H9 (cell line): ENCODE results near the gene GABPB2. TPM values are rescaled to one million over a fixed set of nuclear protein-coding genes. Genes with fewer than 3 reads are reported as not detected.

ENCODE experiments used
- DNase-seq: peaks from one replicate; pipeline ENCODE4 v3.0.0-alpha.2; 2017
- H2AFZ ChIP-seq: one replicate; pipeline ENCODE4 v1.6.1; 2013; ENCODE audit warnings: mild to moderate bottlenecking, low read length, control low read depth, moderate library complexity
- H2AK5ac ChIP-seq: 2 replicates; pipeline ENCODE4 v1.6.1; 2013; ENCODE audit warnings: low read length, control low read depth, mixed read lengths; ENCODE audit not compliant: insufficient read length
- H2BK120ac ChIP-seq: one replicate; pipeline ENCODE4 v1.6.1; 2013; ENCODE audit warnings: low read depth, mild to moderate bottlenecking, low read length, control low read depth, inconsistent platforms; ENCODE audit not compliant: poor library complexity, severe bottlenecking
- H2BK12ac ChIP-seq: 2 replicates; pipeline ENCODE4 v1.6.1; 2013; ENCODE audit warnings: low read length, control low read depth, mixed read lengths, low read depth; ENCODE audit not compliant: insufficient read length
- H2BK15ac ChIP-seq: 2 replicates; pipeline ENCODE4 v1.6.1; 2013; ENCODE audit warnings: low read depth, low read length, control low read depth
- H2BK20ac ChIP-seq: one replicate; pipeline ENCODE4 v1.6.1; 2013; ENCODE audit warnings: low read depth, mild to moderate bottlenecking, low read length, control low read depth, inconsistent platforms; ENCODE audit not compliant: poor library complexity, severe bottlenecking
- H2BK5ac ChIP-seq: 2 replicates; pipeline ENCODE4 v1.6.1; 2013; ENCODE audit warnings: low read length, control low read depth, mixed read lengths; ENCODE audit not compliant: insufficient read length
- H3K14ac ChIP-seq: 2 replicates; pipeline ENCODE4 v1.6.1; 2013; ENCODE audit warnings: low read length, control low read depth; ENCODE audit not compliant: insufficient read depth
- H3K18ac ChIP-seq: 2 replicates; pipeline ENCODE4 v1.6.1; 2013; ENCODE audit warnings: low read depth, mild to moderate bottlenecking, mixed read lengths, low read length, control low read depth; ENCODE audit not compliant: insufficient read length
- H3K23ac ChIP-seq: 2 replicates; pipeline ENCODE4 v1.6.1; 2013; ENCODE audit warnings: low read length, control low read depth, mixed read lengths, low read depth; ENCODE audit not compliant: insufficient read length
- H3K23me2 ChIP-seq: 2 replicates; pipeline ENCODE4 v1.6.1; 2013; ENCODE audit warnings: low read depth, mild to moderate bottlenecking, mixed read lengths, low read length, control low read depth; ENCODE audit not compliant: insufficient read length, poor library complexity, severe bottlenecking
- H3K27ac ChIP-seq: 2 replicates; pipeline ENCODE4 v1.5.1; 2013; ENCODE audit warnings: low read length, control low read depth, mixed read lengths, low read depth; ENCODE audit not compliant: insufficient read length
- H3K27me3 ChIP-seq: 2 replicates; pipeline ENCODE4 v1.6.1; 2013; ENCODE audit warnings: low read length, control low read depth, inconsistent platforms; ENCODE audit not compliant: insufficient read depth
- H3K4ac ChIP-seq: 2 replicates; pipeline ENCODE4 v1.6.1; 2013; ENCODE audit warnings: low read depth, mild to moderate bottlenecking, control low read depth, inconsistent platforms, low read length, moderate library complexity
- H3K4me1 ChIP-seq: 2 replicates; pipeline ENCODE4 v1.6.1; 2013; ENCODE audit warnings: low read length, control low read depth, inconsistent platforms; ENCODE audit not compliant: insufficient read depth
- H3K4me2 ChIP-seq: 2 replicates; pipeline ENCODE4 v1.6.1; 2013; ENCODE audit warnings: low read length, control low read depth, mixed read lengths; ENCODE audit not compliant: insufficient read length, insufficient read depth
- H3K56ac ChIP-seq: 2 replicates; pipeline ENCODE4 v1.6.1; 2013; ENCODE audit warnings: low read depth, mild to moderate bottlenecking, mixed read lengths, low read length, control low read depth; ENCODE audit not compliant: insufficient read length
- H3K79me1 ChIP-seq: 2 replicates; pipeline ENCODE4 v1.6.1; 2013; ENCODE audit warnings: low read depth, mild to moderate bottlenecking, moderate library complexity, low read length, control low read depth, inconsistent platforms; ENCODE audit not compliant: insufficient read depth, poor library complexity, severe bottlenecking
- H3K79me2 ChIP-seq: 2 replicates; pipeline ENCODE4 v1.6.1; 2013; ENCODE audit warnings: low read length, control low read depth, inconsistent platforms; ENCODE audit not compliant: insufficient read depth
- H3K9ac ChIP-seq: 2 replicates; pipeline ENCODE4 v1.6.1; 2013; ENCODE audit warnings: low read length, control low read depth, mixed read lengths; ENCODE audit not compliant: insufficient read length; ENCODE audit errors: extremely low read depth
- H3K9me3 ChIP-seq: one replicate; pipeline ENCODE4 v1.6.1; 2013; ENCODE audit warnings: low read depth, low read length, inconsistent platforms; ENCODE audit not compliant: control insufficient read depth
- H3T11ph ChIP-seq: one replicate; pipeline ENCODE4 v1.6.1; 2013; ENCODE audit warnings: mild to moderate bottlenecking, low read length, control low read depth, inconsistent platforms
- H4K20me1 ChIP-seq: one replicate; pipeline ENCODE4 v1.6.1; 2013; ENCODE audit not compliant: control insufficient read depth, insufficient read length, insufficient read depth
- H4K5ac ChIP-seq: 2 replicates; pipeline ENCODE4 v1.6.1; 2013; ENCODE audit warnings: low read depth, mild to moderate bottlenecking, mixed read lengths, low read length, control low read depth; ENCODE audit not compliant: insufficient read length
- H4K8ac ChIP-seq: replicated peaks from 2 replicates; pipeline ENCODE4 v1.6.1; 2013; ENCODE audit warnings: low read length, control low read depth, mixed read lengths, low read depth; ENCODE audit not compliant: insufficient read length
- H4K91ac ChIP-seq: 2 replicates; pipeline ENCODE4 v1.6.1; 2013; ENCODE audit warnings: low read depth, mild to moderate bottlenecking, moderate library complexity, mixed read lengths, low read length, control low read depth; ENCODE audit not compliant: insufficient read length
- H3K27ac Mint-ChIP-seq, 3 experiments: 2 replicates in 2 of 3; 3 replicates in 1 of 3; pipeline ENCODE4 v1.8.0; 2020 to 2021; ENCODE audit warnings: mixed read lengths in 3 of 3, mild to moderate bottlenecking in 1 of 3, moderate library complexity in 1 of 3
- H3K27me3 Mint-ChIP-seq: 2 replicates; pipeline ENCODE4 v1.8.0; 2021; ENCODE audit warnings: low read depth, mild to moderate bottlenecking, moderate library complexity, mixed read lengths
- H3K36me3 Mint-ChIP-seq, 3 experiments: 2 replicates in 2 of 3; 3 replicates in 1 of 3; pipeline ENCODE4 v1.8.0; 2020 to 2021; ENCODE audit warnings: low read depth in 3 of 3, mixed read lengths in 3 of 3; ENCODE audit not compliant: insufficient read depth in 1 of 3
- H3K4me1 Mint-ChIP-seq, 2 experiments: 2 replicates each; pipeline ENCODE4 v1.8.0; 2020; ENCODE audit warnings: mixed read lengths in 2 of 2
- H3K4me3 Mint-ChIP-seq, 2 experiments: 2 replicates in 1 of 2; 3 replicates in 1 of 2; pipeline ENCODE4 v1.8.0; 2020 to 2021; ENCODE audit warnings: mild to moderate bottlenecking in 2 of 2, mixed read lengths in 2 of 2, moderate library complexity in 1 of 2
- H3K9me3 Mint-ChIP-seq, 2 experiments: 2 replicates in 1 of 2; 3 replicates in 1 of 2; pipeline ENCODE4 v1.8.0; 2020; ENCODE audit warnings: mild to moderate bottlenecking in 2 of 2, mixed read lengths in 2 of 2, moderate library complexity in 1 of 2
- total RNA-seq: library from RNA; stranded (reverse); gene quantifications from 2 replicates; pipeline ENCODE4 v1.2.1, GENCODE V29; 2021
- TF ChIP-seq, protein P1 (sequence below): fragments of 200-600 bp; sonication (generic); conservative IDR thresholded peaks from 3 replicates; pipeline ENCODE4 v1.8.0; 2021; ENCODE audit warnings: antibody characterized with exemption, mild to moderate bottlenecking

The GABPB2 gene
- total RNA-seq, 1 experiment from 2014 or later: 4.1 TPM

DNA sequence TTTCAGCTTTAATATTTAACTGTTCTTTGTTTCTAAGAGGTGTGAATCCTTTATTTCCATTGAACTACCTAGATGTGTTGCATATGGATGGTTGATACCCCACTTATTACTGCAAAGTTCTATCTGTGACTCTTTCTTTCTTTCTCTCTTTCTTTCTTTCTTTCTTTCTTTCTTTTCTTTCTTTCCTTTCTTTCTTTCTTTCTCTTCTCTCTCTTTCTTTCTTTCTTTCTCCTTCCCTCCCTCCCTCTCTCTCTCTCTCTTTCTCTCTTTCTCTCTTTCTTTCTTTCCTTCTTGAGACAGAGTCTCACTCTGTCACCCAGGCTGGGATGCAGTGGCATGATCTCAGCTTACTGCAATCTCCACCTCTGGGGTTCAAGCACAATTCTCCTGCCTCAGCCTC lies 34.1 kb downstream of the GABPB2 start:
- no peaks in the 10 kb centered on the region for H3K4me1 ChIP-seq
- H3K4me2 ChIP-seq: no peak overlapping the region
- H2BK12ac ChIP-seq: no peak overlapping the region
- no peak overlapping the region for H3K27ac ChIP-seq
- H3T11ph ChIP-seq: no peak overlapping the region
- H3K9me3 ChIP-seq: no peaks in the 10 kb centered on the region
- H3K79me1 ChIP-seq: no peaks in the 10 kb centered on the region
- no peak overlapping the region for H3K23ac ChIP-seq
- no peak overlapping the region for H2BK20ac ChIP-seq
- no peak overlapping the region for H3K4ac ChIP-seq
- H3K27me3 ChIP-seq: no peaks in the 10 kb centered on the region
- Mint-ChIP-seq H3K4me1 (no peaks in the 10 kb centered on the region), H3K27ac (no peak overlapping the region; a peak in 1 of 7 replicates), H3K27me3 (no peaks in the 10 kb centered on the region), H3K4me3 (no peak overlapping the region), H3K9me3 (no peaks in the 10 kb centered on the region), H3K36me3 (no peaks in the 10 kb centered on the region)
- no peak for DNase-seq
- H2AFZ ChIP-seq: no peak overlapping the region
- no peak overlapping the region for H3K14ac ChIP-seq
- H4K8ac ChIP-seq: no peak overlapping the region
- H2BK120ac ChIP-seq: no peak overlapping the region
- no peak overlapping the region for H3K9ac ChIP-seq
- H4K91ac ChIP-seq: no peak overlapping the region
- no peak overlapping the region for H4K5ac ChIP-seq
- no peaks in the 10 kb centered on the region for H3K23me2 ChIP-seq
- TF ChIP-seq, protein P1, sequence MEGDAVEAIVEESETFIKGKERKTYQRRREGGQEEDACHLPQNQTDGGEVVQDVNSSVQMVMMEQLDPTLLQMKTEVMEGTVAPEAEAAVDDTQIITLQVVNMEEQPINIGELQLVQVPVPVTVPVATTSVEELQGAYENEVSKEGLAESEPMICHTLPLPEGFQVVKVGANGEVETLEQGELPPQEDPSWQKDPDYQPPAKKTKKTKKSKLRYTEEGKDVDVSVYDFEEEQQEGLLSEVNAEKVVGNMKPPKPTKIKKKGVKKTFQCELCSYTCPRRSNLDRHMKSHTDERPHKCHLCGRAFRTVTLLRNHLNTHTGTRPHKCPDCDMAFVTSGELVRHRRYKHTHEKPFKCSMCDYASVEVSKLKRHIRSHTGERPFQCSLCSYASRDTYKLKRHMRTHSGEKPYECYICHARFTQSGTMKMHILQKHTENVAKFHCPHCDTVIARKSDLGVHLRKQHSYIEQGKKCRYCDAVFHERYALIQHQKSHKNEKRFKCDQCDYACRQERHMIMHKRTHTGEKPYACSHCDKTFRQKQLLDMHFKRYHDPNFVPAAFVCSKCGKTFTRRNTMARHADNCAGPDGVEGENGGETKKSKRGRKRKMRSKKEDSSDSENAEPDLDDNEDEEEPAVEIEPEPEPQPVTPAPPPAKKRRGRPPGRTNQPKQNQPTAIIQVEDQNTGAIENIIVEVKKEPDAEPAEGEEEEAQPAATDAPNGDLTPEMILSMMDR: no peak
- no peak overlapping the region for H2AK5ac ChIP-seq
- no peaks in the 10 kb centered on the region for H4K20me1 ChIP-seq
- no peak overlapping the region for H3K18ac ChIP-seq
- H2BK15ac ChIP-seq: no peak overlapping the region
- no peaks in the 10 kb centered on the region for H3K79me2 ChIP-seq
- H3K56ac ChIP-seq: no peak overlapping the region
- no peak overlapping the region for H2BK5ac ChIP-seq
